ENCODE data around the gene BNIP5.
"Not testable (repeated sequence)": the region's sequence is repeated elsewhere in the genome, so short reads cannot be mapped to it uniquely, and the experiment has no call there.

BNIP5 gene

DNA sequence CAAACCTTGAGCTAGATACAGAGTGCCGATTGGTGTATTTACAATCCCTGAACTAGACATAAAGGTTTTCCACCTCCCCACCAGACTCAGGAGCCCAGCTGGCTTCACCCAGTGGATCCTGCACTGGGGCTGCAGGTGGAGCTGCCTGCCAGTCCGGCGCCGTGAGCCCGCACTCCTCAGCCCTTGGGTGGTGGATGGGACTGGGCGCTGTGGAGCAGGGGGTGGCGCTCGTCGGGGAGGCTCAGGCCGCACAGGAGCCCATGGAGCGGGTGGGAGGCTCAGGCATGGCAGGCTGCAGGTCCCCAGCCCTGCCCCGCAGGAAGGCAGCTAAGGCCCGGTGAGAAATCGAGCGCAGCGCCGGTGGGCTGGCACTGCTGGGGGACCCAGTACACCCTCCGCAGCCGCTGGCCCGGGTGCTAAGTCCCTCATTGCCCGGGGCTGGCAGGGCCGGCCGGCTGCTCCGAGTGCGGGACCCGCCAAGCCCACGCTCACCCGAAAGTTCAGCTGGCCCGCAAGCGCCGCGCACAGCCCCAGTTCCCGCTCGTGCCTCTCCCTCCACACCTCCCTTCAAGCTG is 27.5 kb upstream of the BNIP5 start:
- not testable (repeated sequence) for H3K27me3 ChIP-seq (ENCODE audit: control insufficient read depth, insufficient read depth, low read length); H3K36me3 ChIP-seq (ENCODE audit: control insufficient read depth, insufficient read depth, low read length); H3K4me1 ChIP-seq (ENCODE audit: control insufficient read depth, insufficient read depth, low read length); H3K4me3 ChIP-seq (ENCODE audit: low read depth, low read length); H3K9ac ChIP-seq (ENCODE audit: low read depth, low read length); H3K9me3 ChIP-seq (ENCODE audit: control insufficient read depth, insufficient read depth, low read length)

DNA sequence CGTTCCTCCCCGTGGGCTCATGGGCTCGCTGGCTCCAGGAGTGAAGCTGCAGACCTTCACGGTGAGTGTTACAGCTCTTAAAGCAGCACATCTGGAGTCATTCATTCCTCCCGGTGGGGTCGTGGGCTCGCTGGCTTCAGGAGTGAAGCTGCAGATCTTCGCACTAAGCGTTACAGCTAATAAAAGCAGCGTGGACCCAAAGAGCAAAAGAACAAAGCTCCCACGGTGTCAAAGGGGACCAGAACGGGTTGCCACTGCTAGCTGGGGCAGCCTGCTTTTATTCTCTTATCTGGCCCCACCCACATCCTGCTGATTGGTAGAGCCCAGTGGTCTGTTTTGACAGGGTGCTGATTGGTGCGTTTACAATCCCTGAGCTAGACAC is 26.7 kb upstream of the BNIP5 start:
- not testable (repeated sequence) for H3K4me1 ChIP-seq (ENCODE audit: control insufficient read depth, insufficient read depth, low read length); H3K27me3 ChIP-seq (ENCODE audit: control insufficient read depth, insufficient read depth, low read length); H3K9me3 ChIP-seq (ENCODE audit: control insufficient read depth, insufficient read depth, low read length)

DNA sequence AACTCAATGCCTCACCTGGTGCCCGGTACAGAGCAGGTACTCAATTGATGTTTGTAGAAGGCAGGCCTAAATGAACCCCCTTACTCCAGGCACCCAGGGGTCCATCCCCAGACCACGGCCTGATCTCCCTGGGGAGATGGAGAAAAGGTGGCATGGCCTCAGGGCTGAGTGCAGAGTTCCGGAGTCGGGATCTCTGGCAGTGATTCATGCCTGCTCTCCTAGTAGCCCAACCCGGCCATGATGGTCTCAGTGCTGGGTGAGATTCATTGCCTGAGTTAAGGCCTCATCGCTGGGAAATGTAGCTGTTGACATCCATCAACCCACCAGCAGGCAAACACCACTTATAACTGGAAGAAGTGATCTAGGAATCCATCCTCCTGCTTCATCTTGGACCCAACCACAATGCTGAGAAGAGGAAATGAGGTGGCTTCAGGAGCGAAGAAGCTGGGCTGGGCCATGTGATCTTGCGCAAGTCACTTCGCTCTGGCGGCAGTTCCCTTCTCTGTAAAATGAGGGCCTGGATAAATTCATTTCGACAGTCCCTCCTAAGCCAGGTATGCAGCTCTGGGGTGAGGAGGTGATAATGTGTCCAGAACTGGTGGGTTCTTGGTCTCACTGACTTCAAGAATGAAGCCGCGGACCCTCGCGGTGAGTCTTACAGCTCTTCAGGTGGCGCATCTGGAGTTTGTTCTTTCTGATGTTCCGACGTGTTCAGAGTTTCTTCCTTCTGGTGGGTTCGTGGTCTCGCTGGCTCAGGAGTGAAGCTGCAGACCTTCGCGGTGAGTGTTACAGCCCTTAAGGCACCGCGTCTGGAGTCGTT is 26.1 kb upstream of the BNIP5 start:
- Histone ChIP-seq H3K27me3 (ENCODE audit: control insufficient read depth, insufficient read depth, low read length) (no peaks in the 10 kb centered on the region), H3K36me3 (ENCODE audit: control insufficient read depth, insufficient read depth, low read length) (no peaks in the 10 kb centered on the region), H3K9ac (ENCODE audit: low read depth, low read length) (no peak overlapping the region), H3K4me1 (ENCODE audit: control insufficient read depth, insufficient read depth, low read length) (no peaks in the 10 kb centered on the region), H3K9me3 (ENCODE audit: control insufficient read depth, insufficient read depth, low read length) (no peaks in the 10 kb centered on the region), H3K4me3 (ENCODE audit: low read depth, low read length) (no peak overlapping the region)

More for the DNA sequence above, 26.7 kb upstream of the BNIP5 start:
- not testable (repeated sequence) for H3K36me3 ChIP-seq (ENCODE audit: control insufficient read depth, insufficient read depth, low read length); H3K4me3 ChIP-seq (ENCODE audit: low read depth, low read length); H3K9ac ChIP-seq (ENCODE audit: low read depth, low read length)

GRCh38 chr6:36361071-36361470 is 24.4 kb upstream of the BNIP5 start:
- no peaks in the 10 kb centered on the region for H3K36me3 ChIP-seq (ENCODE audit: control insufficient read depth, insufficient read depth, low read length)
- no peaks in the 10 kb centered on the region for H3K4me1 ChIP-seq (ENCODE audit: control insufficient read depth, insufficient read depth, low read length)
- no peak overlapping the region for H3K4me3 ChIP-seq (ENCODE audit: low read depth, low read length)
- H3K9ac ChIP-seq (ENCODE audit: low read depth, low read length), result no peak overlapping the region
- H3K9me3 ChIP-seq (ENCODE audit: control insufficient read depth, insufficient read depth, low read length), result no peaks in the 10 kb centered on the region
- H3K27me3 ChIP-seq (ENCODE audit: control insufficient read depth, insufficient read depth, low read length), result no peaks in the 10 kb centered on the region

- Histone ChIP-seq H3K9ac (ENCODE audit: low read depth, low read length) (no peak overlapping the region), H3K4me1 (ENCODE audit: control insufficient read depth, insufficient read depth, low read length) (no peaks in the 10 kb centered on the region), H3K9me3 (ENCODE audit: control insufficient read depth, insufficient read depth, low read length) (no peaks in the 10 kb centered on the region), H3K36me3 (ENCODE audit: control insufficient read depth, insufficient read depth, low read length) (no peaks in the 10 kb centered on the region), H3K27me3 (ENCODE audit: control insufficient read depth, insufficient read depth, low read length) (no peaks in the 10 kb centered on the region), H3K4me3 (ENCODE audit: low read depth, low read length) (no peak overlapping the region)
Observed at GRCh38 chr6:36360241-36361054, 23.8 kb upstream of the BNIP5 start.

DNA sequence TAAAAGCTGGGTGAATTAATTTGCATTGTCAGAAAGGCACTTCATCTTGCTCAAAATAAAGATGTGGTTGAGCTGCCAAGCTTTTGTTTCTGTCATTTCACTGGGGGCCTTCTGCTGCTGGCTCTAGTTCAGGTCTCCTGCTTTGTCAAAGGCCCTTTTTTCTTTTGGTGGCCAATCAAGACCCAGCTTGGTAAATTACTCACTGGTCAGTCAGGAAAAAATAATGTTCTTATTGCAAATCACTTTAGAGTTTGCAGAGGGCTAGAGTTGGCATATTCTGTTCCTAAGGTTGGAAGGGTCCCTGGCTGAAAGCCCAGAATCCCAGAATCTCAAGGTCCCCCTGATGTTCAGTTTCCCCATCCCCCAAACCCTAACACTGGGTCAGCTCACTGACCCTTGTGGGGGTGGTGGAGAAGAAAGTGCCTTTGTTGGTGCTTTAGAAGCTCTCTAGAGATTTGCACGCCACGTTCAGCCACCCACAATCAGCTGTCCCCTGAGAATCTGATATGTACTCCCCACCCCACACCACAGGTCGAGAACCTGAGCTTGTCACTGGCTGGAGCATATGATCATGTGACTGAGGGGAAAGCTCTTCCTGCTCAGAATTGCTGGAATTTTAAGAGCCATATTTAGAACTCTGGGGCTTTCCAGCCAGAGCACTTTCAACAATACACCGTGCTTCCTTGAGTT is 21.7 kb upstream of the BNIP5 start:
- Histone ChIP-seq H3K27me3 (ENCODE audit: control insufficient read depth, insufficient read depth, low read length) (no peaks in the 10 kb centered on the region), H3K36me3 (ENCODE audit: control insufficient read depth, insufficient read depth, low read length) (no peaks in the 10 kb centered on the region), H3K4me1 (ENCODE audit: control insufficient read depth, insufficient read depth, low read length) (no peaks in the 10 kb centered on the region), H3K9ac (ENCODE audit: low read depth, low read length) (no peak overlapping the region), H3K9me3 (ENCODE audit: control insufficient read depth, insufficient read depth, low read length) (no peaks in the 10 kb centered on the region), H3K4me3 (ENCODE audit: low read depth, low read length) (no peak overlapping the region)

- H3K9ac ChIP-seq (ENCODE audit: low read depth, low read length), result no peak overlapping the region
- H3K4me1 ChIP-seq (ENCODE audit: control insufficient read depth, insufficient read depth, low read length), result no peaks in the 10 kb centered on the region
- no peaks in the 10 kb centered on the region for H3K9me3 ChIP-seq (ENCODE audit: control insufficient read depth, insufficient read depth, low read length)
- H3K27me3 ChIP-seq (ENCODE audit: control insufficient read depth, insufficient read depth, low read length), result no peaks in the 10 kb centered on the region
- H3K4me3 ChIP-seq (ENCODE audit: low read depth, low read length), result no peak overlapping the region
- no peaks in the 10 kb centered on the region for H3K36me3 ChIP-seq (ENCODE audit: control insufficient read depth, insufficient read depth, low read length)
Observed at GRCh38 chr6:36357872-36358225, 21.2 kb upstream of the BNIP5 start.

DNA sequence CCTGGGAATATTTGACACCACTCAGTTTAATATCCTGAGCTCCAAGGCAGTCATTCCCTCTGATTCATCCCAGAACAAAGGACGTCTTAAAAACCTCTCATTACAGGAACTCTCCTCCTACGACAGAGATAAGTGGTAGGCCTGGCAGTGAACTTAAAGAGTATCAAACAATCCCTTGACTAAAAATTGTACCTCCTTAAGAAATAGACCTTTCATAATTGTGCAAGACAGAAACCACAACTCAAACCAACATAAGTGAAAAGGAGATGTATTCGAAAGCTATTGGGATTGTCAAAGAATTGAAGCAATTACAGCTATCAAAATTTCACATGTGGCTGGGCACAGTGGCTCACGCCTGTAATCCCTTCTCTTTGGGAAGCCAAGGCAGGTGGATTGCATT is 19.1 kb upstream of the BNIP5 start:
- Histone ChIP-seq H3K4me3 (ENCODE audit: low read depth, low read length) (no peak overlapping the region), H3K9ac (ENCODE audit: low read depth, low read length) (no peak overlapping the region)

GRCh38 chr6:36353411-36353915 is 16.8 kb upstream of the BNIP5 start:
- no peaks in the 10 kb centered on the region for H3K36me3 ChIP-seq (ENCODE audit: control insufficient read depth, insufficient read depth, low read length)
- H3K9me3 ChIP-seq (ENCODE audit: control insufficient read depth, insufficient read depth, low read length), result no peaks in the 10 kb centered on the region
- H3K4me3 ChIP-seq (ENCODE audit: low read depth, low read length), result no peak overlapping the region
- no peaks in the 10 kb centered on the region for H3K4me1 ChIP-seq (ENCODE audit: control insufficient read depth, insufficient read depth, low read length)
- H3K9ac ChIP-seq (ENCODE audit: low read depth, low read length), result no peak overlapping the region
- no peaks in the 10 kb centered on the region for H3K27me3 ChIP-seq (ENCODE audit: control insufficient read depth, insufficient read depth, low read length)

More for the DNA sequence above, 19.1 kb upstream of the BNIP5 start:
- Histone ChIP-seq H3K36me3 (ENCODE audit: control insufficient read depth, insufficient read depth, low read length) (no peaks in the 10 kb centered on the region), H3K27me3 (ENCODE audit: control insufficient read depth, insufficient read depth, low read length) (no peaks in the 10 kb centered on the region), H3K4me1 (ENCODE audit: control insufficient read depth, insufficient read depth, low read length) (no peaks in the 10 kb centered on the region), H3K9me3 (ENCODE audit: control insufficient read depth, insufficient read depth, low read length) (no peaks in the 10 kb centered on the region)

DNA sequence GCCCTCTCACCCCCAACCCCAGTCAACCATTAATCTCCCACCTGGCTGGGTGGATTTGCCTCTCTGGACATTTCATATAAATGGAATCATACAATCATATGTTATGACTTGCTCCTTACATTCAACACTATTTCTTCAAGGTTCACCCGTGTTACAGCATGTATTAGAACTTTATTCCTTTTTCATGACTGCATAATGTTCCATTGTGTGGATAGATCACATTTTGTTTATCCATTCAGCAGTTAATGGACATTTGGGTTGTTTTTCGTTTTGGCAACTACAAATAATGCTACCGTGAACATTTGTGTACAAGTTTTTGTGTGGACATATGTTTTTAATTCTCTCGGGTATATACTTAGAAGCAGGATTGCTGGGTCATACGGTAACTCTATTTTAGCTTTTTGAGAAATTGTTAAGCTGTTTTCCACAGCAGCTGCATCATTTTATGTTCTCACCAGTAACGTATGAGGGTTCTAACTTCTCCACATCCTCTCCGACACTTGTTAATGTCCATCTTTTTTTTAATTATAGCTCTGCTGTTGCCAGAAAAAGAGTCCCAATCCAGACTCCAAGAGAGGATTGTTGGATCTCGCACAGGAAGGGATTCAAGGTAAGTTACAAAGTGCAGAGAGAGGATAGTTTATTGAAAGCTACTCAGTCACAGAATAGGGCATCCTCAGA is 15.9 kb upstream of the BNIP5 start:
- H3K9me3 ChIP-seq (ENCODE audit: control insufficient read depth, insufficient read depth, low read length), result no peaks in the 10 kb centered on the region
- no peaks in the 10 kb centered on the region for H3K27me3 ChIP-seq (ENCODE audit: control insufficient read depth, insufficient read depth, low read length)
- H3K4me3 ChIP-seq (ENCODE audit: low read depth, low read length), result no peak overlapping the region
- H3K4me1 ChIP-seq (ENCODE audit: control insufficient read depth, insufficient read depth, low read length), result no peaks in the 10 kb centered on the region
- no peaks in the 10 kb centered on the region for H3K36me3 ChIP-seq (ENCODE audit: control insufficient read depth, insufficient read depth, low read length)
- no peak overlapping the region for H3K9ac ChIP-seq (ENCODE audit: low read depth, low read length)
